ENCODE results near the gene ESRRA.

Gene ESRRA

DNA sequence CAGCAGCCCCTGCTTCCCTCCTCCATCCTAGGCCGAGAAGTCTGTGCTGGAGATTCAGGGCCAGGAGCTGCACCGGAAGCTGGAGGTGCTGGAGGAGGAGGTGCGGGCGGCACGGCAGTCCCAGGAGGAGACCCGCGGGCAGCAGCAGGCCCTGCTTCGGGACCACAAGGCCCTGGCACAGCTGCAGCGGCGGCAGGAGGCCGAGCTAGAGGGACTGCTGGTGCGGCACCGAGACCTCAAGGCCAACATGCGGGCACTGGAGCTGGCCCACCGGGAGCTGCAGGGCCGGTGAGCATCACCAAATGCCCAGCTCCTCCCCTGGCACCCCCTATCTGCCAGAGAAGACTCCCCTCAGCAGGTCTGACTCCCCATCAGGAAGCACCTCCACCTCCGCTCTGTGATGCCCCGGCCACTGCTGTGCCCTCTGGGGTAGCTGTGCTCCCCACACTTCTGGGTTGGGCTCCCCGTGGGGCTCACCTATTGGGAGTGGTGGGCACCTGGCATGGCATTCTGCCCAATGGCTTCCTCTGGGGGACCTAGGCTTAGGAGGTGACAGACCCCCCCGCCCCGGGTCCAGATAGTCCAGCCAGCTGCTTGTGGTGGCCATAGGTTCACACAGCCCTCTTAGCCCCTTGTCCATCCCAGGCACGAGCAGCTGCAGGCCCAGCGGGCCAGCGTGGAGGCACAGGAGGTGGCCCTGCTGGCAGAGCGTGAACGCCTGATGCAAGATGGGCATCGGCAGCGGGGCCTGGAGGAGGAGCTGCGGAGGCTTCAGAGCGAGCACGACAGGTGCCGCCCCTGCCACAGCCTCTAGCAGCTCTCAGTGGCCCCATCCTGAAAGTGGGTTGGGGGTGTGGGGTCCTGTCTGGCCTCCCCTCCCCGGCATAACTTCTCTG, 47.0 kb downstream of the ESRRA start:
- DNase-seq (ENCODE audit: low spot score) = no peak

DNA sequence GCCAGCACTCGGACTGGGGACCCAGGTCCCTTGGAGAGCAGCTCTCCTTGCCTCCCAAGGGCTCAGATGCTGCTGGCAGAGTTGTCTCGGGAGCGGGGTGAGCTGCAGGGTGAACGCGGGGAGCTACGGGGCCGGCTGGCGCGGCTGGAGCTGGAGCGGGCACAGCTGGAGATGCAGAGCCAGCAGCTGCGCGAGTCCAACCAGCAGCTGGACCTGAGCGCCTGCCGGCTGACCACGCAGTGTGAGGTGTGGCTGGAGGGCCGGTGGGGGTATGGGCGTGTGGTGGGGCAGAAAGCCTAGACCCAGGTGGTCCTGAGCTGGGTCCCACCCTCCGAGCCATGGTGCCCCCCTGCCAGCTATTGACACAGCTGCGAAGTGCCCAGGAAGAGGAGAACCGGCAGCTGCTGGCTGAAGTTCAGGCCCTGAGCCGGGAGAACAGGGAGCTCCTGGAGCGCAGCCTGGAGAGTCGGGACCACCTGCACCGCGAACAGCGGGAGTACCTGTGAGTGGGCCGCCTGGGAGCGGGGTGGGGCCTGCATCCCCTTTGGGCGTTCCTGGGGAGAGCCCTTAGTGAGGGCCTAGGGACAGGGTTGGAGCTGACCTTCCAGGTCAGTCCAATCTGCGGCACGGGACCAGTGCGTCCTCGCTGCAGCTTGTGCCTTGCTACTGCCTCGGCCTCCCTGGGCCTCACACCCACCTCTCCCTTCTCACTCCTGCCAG, 47.8 kb downstream of the ESRRA start:
- peak; percentile 51 for DNase-seq (ENCODE audit: low spot score)

DNA sequence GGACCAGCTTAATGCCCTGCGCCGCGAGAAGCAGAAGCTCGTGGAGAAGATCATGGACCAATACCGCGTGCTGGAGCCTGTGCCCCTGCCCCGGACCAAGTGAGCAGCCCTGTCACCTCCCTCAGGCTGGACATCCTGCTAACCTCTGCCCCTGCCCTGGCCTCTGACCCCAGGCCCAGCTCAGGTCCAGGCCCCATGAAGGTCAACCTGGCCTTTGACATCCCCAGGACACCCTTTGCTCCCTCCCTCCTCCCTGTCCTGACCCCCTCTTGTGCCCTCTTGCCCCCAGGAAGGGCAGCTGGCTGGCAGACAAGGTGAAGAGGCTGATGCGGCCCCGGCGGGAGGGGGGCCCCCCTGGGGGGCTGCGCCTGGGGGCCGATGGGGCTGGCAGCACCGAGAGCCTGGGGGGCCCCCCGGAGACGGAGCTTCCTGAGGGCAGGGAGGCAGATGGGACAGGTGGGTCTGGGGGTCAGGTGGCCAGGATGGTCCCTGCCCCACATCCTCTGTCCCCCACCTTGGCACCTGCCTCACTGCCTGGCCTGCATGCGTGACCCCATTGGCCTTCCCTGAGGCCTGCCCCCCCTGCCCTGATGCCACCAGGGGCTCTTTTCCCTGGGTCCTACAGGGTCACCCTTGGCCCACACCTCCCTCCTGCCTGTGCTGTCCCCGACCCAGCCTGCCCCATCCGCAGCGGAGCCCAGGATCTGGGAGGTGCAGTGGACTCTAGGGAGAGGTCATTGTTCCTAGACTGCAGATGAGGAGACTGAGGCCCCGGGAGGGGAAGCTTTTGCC, 48.6 kb downstream of the ESRRA start:
- DNase-seq (ENCODE audit: low spot score) = no peak

DNA sequence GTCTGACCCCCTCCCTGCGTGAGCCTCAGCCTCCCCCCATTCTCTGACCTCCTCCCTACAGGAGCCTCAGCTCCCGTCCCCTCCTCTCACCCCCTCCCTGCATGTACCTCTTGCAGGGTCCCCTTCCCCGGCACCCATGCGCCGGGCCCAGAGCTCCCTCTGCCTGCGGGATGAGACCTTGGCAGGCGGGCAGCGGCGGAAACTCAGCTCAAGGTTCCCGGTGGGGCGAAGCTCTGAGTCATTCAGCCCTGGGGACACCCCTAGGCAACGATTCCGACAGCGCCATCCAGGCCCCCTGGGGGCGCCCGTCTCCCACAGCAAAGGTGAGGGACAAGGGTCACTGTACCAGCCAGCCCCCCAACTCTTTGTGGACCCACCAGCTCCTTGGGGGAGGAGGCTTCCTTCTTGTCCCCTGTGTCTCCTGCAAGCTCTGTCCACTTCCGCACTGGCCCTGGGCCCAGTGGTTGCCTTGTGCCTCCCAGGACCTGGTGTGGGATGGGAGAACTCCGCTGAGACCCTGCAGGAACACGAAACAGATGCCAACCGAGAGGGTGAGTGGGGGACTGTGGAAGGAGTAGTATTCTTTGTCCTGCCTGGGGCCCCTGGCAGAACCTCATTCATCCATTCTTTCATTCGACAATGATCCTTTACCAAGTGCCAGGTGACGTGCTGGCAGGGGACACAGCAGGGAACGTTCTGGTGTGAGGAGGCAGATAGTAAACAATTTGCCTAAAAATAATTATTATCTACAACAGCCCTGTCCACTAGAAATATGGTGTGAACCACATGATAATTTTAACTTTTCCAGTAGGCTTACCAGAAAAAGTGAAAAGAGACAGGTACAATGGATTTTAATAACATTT, 50.0 kb downstream of the ESRRA start:
- DNase-seq (ENCODE audit: low spot score) = peak; percentile 85

DNA sequence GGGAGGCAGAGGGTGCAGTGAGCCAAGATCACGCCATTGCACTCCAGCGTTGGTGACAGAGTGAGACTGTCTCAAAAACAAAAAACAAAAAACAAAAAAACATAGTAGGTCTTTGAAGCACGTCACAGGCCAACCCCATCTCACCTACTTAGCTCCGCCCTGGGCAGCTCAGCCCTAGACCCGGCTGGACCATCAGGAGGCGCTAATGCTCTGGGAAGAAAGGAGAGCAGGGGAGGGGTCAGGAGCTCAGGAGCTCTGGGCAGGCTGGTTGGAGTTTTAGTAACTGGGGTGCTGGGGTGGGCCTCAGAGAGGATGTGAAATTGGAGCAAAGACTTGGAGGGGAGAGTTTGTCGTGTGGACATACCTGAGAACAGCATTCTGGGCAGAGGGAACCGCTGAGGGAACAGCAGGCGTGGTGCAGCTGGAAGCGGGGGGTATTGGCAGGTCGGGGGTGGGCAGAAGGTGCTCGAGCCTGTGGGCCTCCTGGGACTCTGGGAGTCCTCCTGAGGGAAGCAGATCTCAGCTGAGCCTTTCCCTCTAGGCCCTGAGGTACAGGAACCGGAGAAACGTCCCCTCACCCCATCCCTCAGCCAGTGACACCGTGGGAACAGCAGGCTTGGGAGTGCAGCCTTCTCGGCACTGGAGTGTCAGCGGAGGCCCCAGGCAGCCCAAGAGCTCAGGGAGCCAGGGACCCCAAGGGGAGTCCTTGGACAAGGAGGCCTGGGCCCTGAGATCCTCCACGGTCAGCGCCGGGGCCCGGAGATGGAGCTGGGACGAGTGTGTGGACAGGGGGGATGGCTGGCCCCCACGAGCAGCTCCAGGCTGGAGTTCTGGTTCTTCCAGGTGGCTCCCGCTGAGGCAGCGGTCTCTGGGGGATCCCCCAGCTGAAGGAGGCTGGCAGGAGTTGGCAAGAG, 51.4 kb downstream of the ESRRA start:
- peak; percentile 82 for DNase-seq (ENCODE audit: low spot score)

DNA sequence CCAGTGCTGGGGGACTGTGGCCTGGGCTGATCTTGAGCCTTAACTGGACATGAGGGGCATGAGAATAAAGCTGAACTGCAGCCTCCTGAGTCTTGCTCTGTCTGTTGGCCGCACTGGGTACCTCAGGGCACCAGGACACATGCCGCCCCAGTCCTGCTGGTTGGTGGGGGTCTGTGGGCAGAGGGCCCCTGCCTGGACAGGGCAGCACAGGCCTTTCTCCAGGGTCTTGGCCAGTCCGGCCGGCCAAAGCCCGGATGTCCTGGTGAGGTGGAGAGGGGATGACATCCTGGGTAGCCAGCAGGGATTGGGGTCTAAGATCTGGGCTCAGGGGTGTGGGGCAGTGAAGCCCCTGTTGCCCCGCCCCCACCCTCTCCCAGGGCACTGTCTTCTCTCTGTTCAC, 52.1 kb downstream of the ESRRA start:
- no peak for DNase-seq (ENCODE audit: low spot score)

DNA sequence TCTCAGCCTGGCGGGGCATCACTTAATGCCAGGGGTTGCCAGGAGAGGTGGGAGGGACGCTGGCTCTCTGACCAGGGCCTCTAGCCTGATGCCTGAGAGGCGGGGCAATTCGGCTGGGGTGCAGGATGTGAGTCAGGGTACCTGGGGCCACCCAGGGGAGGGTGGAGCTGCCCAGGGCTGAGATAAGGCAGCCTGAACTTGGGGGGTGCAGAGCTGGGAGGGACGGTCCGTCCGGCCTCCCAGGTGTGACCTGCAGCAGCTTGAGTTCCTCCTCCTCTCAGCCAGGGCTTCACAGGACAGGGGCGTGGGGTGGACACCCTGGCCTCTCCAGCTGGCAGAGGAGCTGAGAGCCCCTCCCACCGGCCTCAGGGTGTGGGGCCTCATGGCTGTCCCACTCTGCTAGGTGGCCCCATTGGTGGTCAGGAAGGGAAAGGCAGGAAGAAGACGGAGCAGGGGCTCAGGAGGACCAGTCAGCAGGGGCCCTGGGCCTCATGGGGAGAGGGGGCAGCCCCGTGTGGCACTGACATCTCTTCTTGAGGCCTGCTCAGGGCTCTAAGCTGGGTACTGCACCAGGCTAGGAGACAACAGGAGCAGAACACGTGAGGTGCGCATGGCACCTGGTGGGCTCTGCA, 52.7 kb downstream of the ESRRA start:
- peak; percentile 54 for DNase-seq (ENCODE audit: low spot score)

DNA sequence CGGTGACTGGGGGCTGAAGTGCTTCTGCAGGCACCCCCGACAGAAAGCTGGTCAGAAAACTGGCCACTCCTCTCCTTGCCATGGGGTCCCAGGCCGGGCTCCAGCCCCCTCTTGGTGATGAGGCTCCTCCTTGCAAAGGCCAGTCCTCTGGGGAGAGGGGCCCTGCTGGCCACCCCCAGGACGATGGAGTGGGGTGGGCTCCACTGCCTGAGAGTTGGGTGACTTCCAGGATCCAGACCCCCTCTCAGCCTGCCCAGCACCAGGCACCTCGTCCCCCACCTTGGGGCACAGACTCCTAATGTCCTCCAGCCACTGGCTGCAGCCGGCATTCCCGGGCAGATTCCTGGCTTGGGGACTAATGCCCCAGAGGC, 53.2 kb downstream of the ESRRA start:
- no peak for DNase-seq (ENCODE audit: low spot score)

DNA sequence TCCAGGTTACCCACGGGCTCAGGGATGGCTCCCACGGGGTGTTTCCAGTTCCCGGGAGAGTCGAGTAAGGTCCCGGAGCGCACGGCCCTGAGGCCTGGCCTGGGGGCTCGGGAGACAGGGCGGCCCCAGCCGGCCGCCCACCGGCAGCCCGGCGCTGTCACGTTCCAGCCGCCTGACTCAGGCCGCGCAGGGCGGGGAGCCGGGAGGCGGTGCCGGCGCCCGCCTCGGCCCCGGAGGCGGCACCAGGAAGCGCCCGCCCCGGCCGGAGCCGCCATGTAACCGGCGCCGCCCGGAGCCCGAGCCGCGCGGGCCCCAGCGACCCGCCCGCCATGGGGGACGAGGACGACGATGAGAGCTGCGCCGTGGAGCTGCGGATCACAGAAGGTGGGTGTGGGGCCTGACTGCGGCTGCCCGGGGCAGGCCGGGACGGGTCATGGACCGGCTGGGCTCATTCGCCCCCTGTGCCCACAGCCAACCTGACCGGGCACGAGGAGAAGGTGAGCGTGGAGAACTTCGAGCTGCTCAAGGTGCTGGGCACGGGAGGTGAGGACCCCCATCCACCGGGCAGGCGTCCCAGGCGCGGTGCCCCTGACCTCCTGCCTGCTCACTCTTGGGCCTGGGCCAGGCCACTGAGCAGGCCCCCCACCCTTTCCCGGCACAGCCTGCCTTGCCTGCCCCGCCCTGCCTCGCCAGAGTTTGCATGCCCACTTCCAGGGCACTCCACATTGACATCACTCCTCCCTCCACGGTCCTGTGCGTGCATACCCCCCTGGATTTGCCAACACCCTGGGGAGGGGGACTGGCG, 53.8 kb downstream of the ESRRA start, which contains the start of gene RPS6KA4:
Gene RPS6KA4 (plus strand): TSS at position 256 of the 805 bp plus-strand sequence. CDS start 74 bp downstream, at position 330.
- peak; percentile 81 for DNase-seq (ENCODE audit: low spot score)

DNA sequence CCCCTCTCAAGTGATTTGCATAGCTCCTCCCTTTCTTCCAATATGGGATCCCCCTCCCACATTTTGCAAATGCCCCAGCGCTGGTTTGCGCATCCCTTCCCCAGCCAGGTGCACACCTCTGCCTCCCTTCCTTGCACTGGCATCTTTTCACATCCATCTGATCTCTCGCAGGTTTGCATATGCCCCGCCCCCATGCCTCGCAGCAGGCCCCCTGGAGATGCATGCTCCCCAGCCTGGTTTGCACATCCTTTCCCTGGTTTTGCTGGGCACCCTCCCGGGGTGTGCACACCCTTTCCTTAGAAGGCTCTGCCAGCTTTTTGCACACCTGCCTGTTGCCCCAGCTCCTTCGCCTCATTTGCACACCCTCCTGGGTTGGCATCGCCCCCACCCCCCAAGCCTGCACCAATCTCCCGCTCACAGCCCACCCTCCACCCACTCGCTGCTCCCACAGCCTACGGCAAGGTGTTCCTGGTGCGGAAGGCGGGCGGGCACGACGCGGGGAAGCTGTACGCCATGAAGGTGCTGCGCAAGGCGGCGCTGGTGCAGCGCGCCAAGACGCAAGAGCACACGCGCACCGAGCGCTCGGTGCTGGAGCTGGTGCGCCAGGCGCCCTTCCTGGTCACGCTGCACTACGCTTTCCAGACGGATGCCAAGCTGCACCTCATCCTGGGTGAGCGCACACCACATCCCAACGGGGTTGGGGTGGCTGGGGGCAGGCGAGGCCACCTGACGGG, 54.6 kb downstream of the ESRRA start:
- no peak for DNase-seq (ENCODE audit: low spot score)

DNA sequence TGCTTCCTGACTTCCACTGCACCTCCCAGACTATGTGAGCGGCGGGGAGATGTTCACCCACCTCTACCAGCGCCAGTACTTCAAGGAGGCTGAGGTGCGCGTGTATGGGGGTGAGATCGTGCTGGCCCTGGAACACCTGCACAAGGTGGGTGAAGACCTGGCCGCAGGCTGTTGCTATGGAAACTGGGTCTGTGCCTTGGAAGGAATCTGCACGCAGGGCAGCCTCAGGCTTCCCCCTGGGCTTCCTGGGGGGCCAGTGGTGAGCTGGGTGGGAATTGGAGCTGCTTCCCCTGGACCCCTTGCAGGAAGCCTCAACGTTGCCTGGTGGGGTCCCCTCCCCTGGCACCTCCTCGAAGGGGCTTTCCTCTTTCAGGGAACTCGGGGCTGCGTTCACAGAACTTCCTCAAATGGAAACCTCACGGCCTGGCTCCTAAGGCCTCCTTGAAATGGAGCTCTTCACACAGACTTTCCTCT, 55.2 kb downstream of the ESRRA start:
- DNase-seq (ENCODE audit: low spot score) = no peak

DNA sequence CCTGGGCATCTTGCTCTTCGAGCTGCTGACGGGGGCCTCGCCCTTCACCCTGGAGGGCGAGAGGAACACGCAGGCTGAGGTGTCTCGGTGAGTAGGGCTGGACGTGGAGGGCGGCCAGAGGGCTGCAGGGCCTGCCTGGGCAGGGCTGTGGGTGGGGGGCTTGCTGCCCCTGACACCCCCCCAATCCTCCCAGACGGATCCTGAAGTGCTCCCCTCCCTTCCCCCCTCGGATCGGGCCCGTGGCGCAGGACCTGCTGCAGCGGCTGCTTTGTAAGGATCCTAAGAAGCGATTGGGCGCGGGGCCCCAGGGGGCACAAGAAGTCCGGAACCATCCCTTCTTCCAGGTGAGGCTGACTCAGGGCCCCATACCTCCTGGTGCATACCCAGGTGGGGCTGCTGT, 56.3 kb downstream of the ESRRA start:
- DNase-seq (ENCODE audit: low spot score) = no peak

DNA sequence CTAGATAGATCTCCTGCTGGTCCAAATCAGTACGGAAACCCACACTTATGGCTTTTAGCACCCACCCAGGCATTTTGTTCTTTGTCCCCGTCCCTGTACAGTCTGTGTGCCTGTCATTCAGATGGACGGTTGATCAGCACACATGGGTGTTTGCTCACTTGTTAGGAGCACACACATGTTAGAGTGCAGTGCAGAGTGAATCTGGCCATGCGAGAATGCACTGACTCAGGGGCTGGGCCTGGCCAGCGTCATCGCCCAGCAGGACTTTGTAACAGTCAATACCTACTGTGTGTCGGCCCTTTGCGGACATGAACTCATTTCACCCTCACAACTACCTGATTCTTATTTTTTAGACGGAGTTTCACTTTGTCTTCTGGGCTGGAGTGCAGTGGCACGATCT, 57.0 kb downstream of the ESRRA start:
- no peak for DNase-seq (ENCODE audit: low spot score)

DNA sequence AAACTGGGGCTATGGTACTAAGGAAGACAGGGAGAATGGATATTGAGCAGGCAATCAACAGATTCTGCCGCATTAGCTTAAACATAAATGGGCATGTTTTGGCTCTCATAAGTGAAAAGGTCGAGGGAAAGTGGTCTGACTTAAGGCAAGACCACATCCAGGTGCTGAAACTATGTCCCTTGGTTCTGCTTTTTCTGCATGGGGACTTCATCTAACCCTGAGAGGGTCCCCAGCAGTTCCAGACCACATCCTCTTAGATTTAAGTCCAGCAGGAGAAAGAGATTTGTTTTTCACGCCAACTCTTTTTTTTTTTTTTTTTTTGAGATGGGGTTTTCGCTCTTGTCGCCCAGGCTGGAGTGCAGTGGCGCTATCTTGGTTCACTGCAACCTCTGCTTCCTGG, 59.1 kb downstream of the ESRRA start:
- no peak for DNase-seq (ENCODE audit: low spot score)

DNA sequence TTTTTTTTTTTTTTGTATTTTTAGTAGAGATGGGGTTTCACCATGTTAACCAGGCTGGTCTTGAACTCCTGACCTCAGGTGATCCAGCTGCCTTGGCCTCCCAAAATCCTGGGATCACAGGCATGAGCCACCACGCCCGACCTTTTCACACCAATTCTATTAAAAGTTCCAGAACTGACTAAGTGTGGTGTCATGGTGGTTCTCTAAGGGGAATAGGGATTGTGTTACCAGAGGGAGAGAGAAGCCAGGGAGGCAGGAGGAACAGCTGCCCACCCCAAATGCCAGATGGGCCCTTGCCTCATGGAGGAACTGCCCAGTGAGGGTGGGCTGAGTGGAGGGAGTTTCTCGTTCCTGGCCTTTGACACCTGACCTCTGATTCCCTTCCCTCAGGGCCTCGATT, 59.6 kb downstream of the ESRRA start:
- no peak for DNase-seq (ENCODE audit: low spot score)

Data from ecto neural progenitor cell (in vitro differentiated cells).